Stimulated activated naive CD8-positive, alpha-beta T cell treated with anti-CD3 and anti-CD28 coated beads, Interleukin-15, Interleukin-2, amounts not matched to agents 100 ng/mL and 50 ng/mL, for 24 hours (primary cell): ENCODE measurements around the gene TMED4.
"Not testable (repeated sequence)": the region's sequence is repeated elsewhere in the genome, so short reads cannot be mapped to it uniquely, and the experiment has no call there.

Source experiments
- H3K27ac Mint-ChIP-seq: one replicate; pipeline ENCODE4 v1.8.0; 2021; ENCODE audit warnings: mild to moderate bottlenecking, mixed read lengths
- H3K27me3 Mint-ChIP-seq: one replicate; pipeline ENCODE4 v1.8.0; 2021; ENCODE audit warnings: mixed read lengths
- H3K36me3 Mint-ChIP-seq: one replicate; pipeline ENCODE4 v1.8.0; 2021; ENCODE audit warnings: low read depth, mixed read lengths
- H3K4me1 Mint-ChIP-seq: one replicate; pipeline ENCODE4 v1.8.0; 2021; ENCODE audit warnings: low read depth, mixed read lengths
- H3K4me3 Mint-ChIP-seq: one replicate; pipeline ENCODE4 v1.8.0; 2021; ENCODE audit warnings: mild to moderate bottlenecking, mixed read lengths
- H3K9me3 Mint-ChIP-seq: one replicate; pipeline ENCODE4 v1.8.0; 2021; ENCODE audit warnings: mixed read lengths

The TMED4 gene

DNA sequence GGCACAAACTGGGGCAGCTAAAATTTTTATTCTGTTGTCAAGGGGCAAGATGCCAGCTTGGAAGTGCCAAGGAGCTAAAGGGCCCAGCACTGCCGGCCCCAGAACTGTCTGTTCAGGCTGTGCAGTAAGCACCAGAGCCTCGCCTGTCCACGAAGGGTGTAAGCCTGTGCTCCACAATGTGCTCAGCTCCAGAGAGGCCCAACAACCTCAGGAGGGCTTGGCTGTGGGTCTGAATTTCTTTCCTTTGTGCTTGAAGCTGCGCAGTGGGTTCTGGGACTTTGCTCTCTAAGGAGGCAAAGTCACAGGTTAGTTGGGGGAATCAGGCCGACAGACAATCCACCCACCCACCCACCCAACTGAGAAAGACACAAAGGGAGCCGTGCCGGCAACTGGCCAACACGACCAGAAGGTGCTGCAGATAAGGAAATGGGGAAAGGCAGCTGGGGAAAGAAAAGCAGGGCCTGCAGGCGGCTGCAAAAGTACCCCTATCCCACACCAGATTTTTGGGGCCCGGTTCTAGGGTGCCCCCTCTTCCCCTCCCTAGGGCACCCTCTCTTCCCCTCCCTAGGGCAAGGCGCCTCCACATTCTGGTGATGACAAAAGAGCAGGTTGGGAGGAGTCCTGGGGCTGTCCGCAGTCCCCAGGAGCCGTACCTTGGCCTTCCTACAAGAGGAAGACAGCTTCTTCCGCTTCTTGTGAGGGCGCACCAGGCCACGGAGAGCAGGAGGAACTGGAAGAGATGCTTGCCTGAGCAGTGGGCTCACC is 16.1 kb downstream of the TMED4 start:
- Mint-ChIP-seq H3K36me3 (peaks cover 62% of the 10 kb centered on the region), H3K4me1 (no peaks in the 10 kb centered on the region), H3K9me3 (no peaks in the 10 kb centered on the region), H3K27me3 (no peaks in the 10 kb centered on the region), H3K4me3 (no peak overlapping the region), H3K27ac (peak overlapping the region; percentile 80)

- Mint-ChIP-seq H3K36me3 (peaks cover 57% of the 10 kb centered on the region), H3K9me3 (no peaks in the 10 kb centered on the region), H3K27ac (peak overlapping the region; percentile 80), H3K4me3 (no peak overlapping the region), H3K4me1 (no peaks in the 10 kb centered on the region), H3K27me3 (no peaks in the 10 kb centered on the region)
These were observed 16.8 kb downstream of the TMED4 start for GRCh38 chr7:44565097-44565794.

DNA sequence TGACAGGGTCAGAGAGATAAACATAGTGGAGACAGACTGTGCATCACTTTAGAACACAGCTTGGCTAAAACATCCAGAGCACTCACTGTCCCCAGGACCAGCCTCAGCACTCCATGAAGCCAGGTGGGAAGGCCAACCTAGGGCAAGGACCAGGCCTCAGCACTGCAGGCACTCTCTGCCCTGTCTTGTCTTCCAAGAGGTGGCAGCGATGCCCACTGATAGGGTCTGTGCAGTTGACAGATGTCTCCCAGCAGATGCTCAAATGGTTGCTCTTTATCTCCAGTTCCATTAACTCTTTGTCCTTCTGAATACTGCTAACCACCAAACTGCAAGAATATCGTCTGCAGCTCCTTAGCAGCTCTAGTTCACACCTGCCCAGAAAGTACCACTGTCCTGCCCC is 17.4 kb downstream of the TMED4 start:
- Mint-ChIP-seq H3K4me1 (no peaks in the 10 kb centered on the region), H3K4me3 (no peak overlapping the region), H3K36me3 (peaks cover 51% of the 10 kb centered on the region), H3K27ac (peak overlapping the region; percentile 80), H3K9me3 (no peaks in the 10 kb centered on the region), H3K27me3 (no peaks in the 10 kb centered on the region)

- H3K9me3 Mint-ChIP-seq = no peaks in the 10 kb centered on the region
- no peaks in the 10 kb centered on the region for H3K4me1 Mint-ChIP-seq
- no peak overlapping the region for H3K4me3 Mint-ChIP-seq
- peaks cover 39% of the 10 kb centered on the region for H3K36me3 Mint-ChIP-seq
- no peaks in the 10 kb centered on the region for H3K27me3 Mint-ChIP-seq
- H3K27ac Mint-ChIP-seq = peak overlapping the region; percentile 36
These were observed 18.8 kb downstream of the TMED4 start for GRCh38 chr7:44563171-44563679.

GRCh38 chr7:44562622-44562962 is 19.4 kb downstream of the TMED4 start:
- H3K27ac Mint-ChIP-seq, H3K4me3 Mint-ChIP-seq, H3K4me1 Mint-ChIP-seq, H3K9me3 Mint-ChIP-seq, H3K27me3 Mint-ChIP-seq: not testable (repeated sequence)
- H3K36me3 Mint-ChIP-seq = peaks cover 34% of the 10 kb centered on the region

DNA sequence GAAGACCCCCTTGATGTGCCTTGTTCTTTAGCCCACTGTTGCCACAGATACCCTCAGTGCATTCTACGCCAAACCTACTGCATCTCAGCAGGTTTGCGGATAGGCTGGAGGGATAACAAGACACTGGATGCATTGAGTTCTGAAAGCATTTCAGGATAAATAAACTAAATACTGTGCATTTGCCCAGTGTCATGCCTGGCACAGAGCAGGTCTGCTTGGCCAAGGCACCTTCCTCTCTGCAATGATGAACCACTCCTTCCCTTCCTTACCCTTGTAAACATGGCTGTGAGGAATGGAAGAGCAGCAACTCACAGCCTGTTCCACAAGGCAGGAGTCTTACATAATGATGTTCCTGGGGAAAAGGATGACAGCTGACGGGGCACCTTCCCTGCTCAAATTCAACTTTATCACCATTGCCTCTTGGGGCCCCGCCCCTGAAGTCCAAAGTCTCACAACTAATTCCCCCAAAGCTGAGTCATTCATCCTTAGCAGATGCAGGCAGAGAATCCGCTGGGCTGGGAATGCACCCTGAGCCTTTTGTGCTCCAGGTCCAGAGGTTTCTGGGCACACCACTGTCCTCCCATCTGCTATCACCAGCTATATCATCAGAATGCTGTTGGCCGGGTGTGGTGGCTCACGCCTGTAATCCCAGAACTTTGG is 19.9 kb downstream of the TMED4 start:
- Mint-ChIP-seq H3K4me1 (no peaks in the 10 kb centered on the region), H3K27me3 (no peaks in the 10 kb centered on the region)

DNA sequence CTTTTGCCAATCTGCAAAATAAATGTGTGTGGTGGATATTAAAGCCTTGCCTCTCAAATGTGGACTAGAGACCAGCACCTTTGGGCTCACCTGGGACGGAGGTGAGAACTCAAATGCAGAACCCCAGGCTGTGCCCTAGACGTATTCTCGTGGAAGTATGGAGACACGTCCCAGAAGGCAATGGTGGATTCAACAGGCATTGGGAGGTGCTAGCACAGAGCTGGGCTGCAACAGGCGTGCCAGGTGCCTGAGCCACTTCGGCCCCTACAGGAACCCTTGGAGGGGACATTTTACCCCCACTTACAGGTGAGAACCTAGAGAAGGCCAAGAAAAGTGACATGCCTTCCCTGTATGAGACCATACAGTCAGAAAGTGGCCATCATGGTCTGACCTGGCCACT is 20.6 kb downstream of the TMED4 start:
- no peak overlapping the region for H3K27ac Mint-ChIP-seq
- H3K36me3 Mint-ChIP-seq = peaks cover 26% of the 10 kb centered on the region

More for the DNA sequence above, 19.9 kb downstream of the TMED4 start:
- Mint-ChIP-seq H3K36me3 (peaks cover 29% of the 10 kb centered on the region), H3K9me3 (no peaks in the 10 kb centered on the region), H3K4me3 (no peak overlapping the region), H3K27ac (no peak overlapping the region)

DNA sequence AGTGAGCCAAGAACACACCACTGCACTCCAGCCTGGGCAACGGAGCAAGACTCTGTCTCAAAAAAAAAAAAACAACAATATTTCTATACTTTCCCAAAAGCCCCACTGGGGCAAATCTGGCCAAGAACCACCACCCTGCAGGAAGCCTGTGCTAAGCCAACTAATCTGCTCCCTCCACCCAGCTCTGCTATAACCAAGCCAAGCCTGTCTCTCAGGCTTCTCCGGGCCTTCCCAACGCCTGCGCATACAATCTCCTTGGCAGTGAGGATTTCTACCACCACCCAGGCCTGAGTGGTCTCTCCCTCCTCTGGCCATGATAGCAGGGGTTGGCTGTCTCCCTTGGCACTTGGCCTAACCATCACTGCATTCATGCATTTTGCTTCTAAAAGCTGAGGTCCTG is 22.5 kb downstream of the TMED4 start:
- Mint-ChIP-seq H3K9me3 (no peaks in the 10 kb centered on the region), H3K36me3 (peaks cover 10% of the 10 kb centered on the region), H3K27me3 (no peaks in the 10 kb centered on the region), H3K27ac (no peak overlapping the region), H3K4me3 (no peak overlapping the region), H3K4me1 (no peaks in the 10 kb centered on the region)

More for the DNA sequence above, 20.6 kb downstream of the TMED4 start:
- no peaks in the 10 kb centered on the region for H3K4me1 Mint-ChIP-seq
- H3K27me3 Mint-ChIP-seq = no peaks in the 10 kb centered on the region
- no peaks in the 10 kb centered on the region for H3K9me3 Mint-ChIP-seq
- H3K4me3 Mint-ChIP-seq = no peak overlapping the region

DNA sequence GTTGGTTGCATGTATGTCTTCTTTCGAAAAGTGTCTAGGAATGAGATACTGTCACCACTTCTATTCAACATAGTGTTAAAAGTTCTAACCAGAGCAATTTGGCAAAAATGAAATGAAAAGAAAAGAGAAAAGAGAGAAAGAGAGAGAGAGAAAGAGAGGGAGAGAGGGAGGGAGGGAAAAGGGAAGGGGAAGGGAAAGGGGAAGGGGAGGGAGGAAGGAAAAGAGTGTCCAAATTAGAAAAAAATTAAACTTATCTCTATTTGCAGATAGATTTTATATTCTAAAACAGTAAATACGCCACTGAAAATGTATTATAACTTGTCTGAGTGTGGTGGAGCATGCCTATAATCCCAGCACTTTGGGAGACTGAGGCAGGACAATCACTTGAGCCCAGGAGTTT is 24.5 kb downstream of the TMED4 start:
- no peak overlapping the region for H3K27ac Mint-ChIP-seq
- no peaks in the 10 kb centered on the region for H3K36me3 Mint-ChIP-seq
- no peak overlapping the region for H3K4me3 Mint-ChIP-seq
- H3K4me1 Mint-ChIP-seq = no peaks in the 10 kb centered on the region
- no peaks in the 10 kb centered on the region for H3K9me3 Mint-ChIP-seq
- H3K27me3 Mint-ChIP-seq = no peaks in the 10 kb centered on the region

DNA sequence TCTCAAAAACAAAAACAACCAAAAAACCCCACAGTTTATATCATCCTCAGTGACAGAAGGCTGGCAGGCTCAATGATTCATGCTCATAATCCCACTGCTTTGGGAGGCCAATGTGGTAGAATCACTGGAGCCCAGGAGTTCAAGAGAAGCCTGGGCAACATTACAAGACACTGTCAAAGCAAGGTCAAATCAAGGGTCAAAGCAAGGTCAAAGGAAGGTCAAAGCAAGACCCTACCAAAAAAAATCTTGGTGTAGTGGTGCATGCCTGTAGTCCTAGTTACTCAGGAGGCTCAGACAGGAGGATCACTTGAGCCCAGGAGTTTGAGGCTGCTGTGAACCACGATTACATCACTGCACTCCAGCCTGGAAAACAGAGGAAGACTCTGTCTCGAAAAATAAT is 26.7 kb downstream of the TMED4 start:
- Mint-ChIP-seq H3K9me3 (no peaks in the 10 kb centered on the region), H3K36me3 (no peaks in the 10 kb centered on the region), H3K4me1 (no peaks in the 10 kb centered on the region), H3K27ac (no peak overlapping the region), H3K4me3 (no peak overlapping the region), H3K27me3 (no peaks in the 10 kb centered on the region)

DNA sequence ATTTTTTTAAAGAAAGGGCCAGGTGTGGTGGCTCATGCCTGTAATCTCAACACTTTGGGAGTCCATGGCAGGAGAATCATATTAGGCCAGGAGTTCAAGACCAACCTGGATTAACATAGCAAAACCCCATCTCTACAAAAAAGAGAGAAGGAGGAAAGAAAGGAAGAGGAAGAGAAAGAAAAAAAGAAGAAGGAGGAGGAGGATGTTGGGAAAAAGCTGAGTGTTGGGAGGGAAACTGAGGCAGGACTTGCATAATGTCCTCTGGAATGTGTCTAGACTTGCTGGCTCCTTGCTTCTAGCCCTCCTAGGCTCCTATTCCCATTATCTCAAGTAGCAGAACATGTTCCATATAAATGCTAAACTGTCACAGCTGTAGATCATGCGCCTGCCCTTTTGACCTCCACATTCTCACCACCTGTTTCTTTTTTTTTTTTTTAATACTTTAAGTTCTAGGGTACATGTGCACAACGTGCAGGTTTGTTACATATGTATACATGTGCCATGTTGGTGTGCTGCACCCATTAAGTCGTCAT is 29.5 kb downstream of the TMED4 start:
- not testable (repeated sequence) for H3K27ac Mint-ChIP-seq, H3K4me1 Mint-ChIP-seq, H3K27me3 Mint-ChIP-seq, H3K4me3 Mint-ChIP-seq, H3K9me3 Mint-ChIP-seq, H3K36me3 Mint-ChIP-seq

DNA sequence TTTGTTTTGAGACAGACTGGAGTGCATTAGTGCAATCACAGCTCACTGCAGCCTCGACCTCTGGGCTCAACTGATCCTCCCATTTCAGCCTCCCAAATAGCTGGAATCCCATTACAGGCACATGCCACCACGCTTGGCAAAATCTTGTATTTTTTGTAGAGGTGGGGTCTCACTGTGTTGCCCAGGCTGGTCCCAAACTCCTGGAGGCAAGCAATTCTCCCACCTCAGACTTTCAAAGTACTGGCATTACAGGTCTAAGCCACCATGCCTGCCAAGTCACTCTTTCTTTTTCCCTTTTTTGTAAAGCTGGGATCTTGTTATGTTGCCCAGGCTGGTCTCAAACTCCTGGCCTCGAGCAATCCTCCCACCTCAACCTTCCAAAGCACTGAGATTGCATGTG is 32.6 kb downstream of the TMED4 start:
- Mint-ChIP-seq H3K36me3 (no peaks in the 10 kb centered on the region), H3K9me3 (no peaks in the 10 kb centered on the region), H3K27me3 (peaks cover 8% of the 10 kb centered on the region), H3K27ac (no peak overlapping the region), H3K4me1 (peaks cover 4% of the 10 kb centered on the region), H3K4me3 (no peak overlapping the region)

DNA sequence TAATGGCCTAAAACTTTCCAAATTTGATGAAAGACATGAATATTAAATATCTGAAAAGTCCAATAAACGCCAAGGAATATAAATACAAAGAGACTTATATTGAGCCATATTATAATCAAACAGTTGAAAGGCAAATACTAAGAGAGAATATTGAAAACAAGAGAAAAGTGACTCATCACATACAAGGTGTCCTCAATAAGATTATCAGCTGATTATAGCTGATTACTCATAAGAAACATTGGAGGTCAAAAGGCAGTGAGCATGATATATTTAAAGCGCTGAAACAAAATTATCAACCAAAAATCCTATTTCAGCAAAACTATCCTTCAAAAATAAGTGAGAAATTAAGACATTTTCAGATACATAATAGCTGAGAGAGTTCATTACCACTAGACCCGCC is 33.1 kb downstream of the TMED4 start:
- no peaks in the 10 kb centered on the region for H3K9me3 Mint-ChIP-seq
- H3K27ac Mint-ChIP-seq = no peak overlapping the region
- no peaks in the 10 kb centered on the region for H3K36me3 Mint-ChIP-seq
- peaks cover 4% of the 10 kb centered on the region for H3K4me1 Mint-ChIP-seq
- no peak overlapping the region for H3K4me3 Mint-ChIP-seq
- H3K27me3 Mint-ChIP-seq = peaks cover 11% of the 10 kb centered on the region

DNA sequence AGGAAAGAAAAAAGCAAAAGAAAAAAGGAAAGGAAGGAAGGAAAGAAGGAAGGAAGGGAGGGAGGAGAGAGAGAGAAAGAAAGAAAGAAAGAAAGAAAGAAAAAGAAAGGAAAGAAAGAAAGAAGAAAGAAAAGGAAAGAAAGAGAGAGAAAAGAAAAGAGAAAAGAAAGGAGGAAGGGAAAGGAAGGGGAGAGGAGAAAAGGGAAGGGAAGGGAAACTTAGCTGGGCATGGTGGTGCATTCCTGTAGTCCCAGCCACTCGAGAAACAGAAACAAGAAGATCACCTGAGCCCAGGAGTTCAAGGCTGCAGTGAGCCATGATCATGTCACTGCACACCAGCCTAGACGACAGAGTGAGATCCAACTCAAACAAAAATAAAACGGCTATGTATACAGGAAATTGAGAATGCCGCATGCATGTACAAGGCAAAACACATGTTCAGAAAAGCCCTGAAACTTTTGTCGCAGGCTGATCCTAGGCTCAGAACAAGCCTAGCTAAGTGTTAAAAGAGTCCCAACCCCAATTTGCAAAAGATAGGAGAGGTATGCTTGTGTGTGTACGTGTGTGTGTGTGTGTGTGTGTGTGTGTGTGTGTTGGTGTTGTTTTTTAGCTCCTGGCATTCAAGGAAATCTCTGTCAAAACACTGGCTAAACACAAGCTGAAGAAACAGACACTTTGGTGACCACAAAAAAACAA is 34.3 kb downstream of the TMED4 start:
- Mint-ChIP-seq H3K36me3 (no peaks in the 10 kb centered on the region), H3K9me3 (no peaks in the 10 kb centered on the region)

More for the DNA sequence above, 34.3 kb downstream of the TMED4 start:
- Mint-ChIP-seq H3K4me3 (no peak overlapping the region), H3K27me3 (peaks cover 14% of the 10 kb centered on the region), H3K27ac (no peak overlapping the region), H3K4me1 (peaks cover 4% of the 10 kb centered on the region)
